ENCODE data around the gene ACE2. TPM values are rescaled to one million over a fixed set of nuclear protein-coding genes. Genes with fewer than 3 reads are reported as not detected.
A peak's percentile ranks its signal among the peaks of the same experiment; 100 is the strongest.

ACE2 gene
- total and polyA plus RNA-seq, 3 donors from 2014 or later = 78.9 to 119 (median 116) TPM

DNA sequence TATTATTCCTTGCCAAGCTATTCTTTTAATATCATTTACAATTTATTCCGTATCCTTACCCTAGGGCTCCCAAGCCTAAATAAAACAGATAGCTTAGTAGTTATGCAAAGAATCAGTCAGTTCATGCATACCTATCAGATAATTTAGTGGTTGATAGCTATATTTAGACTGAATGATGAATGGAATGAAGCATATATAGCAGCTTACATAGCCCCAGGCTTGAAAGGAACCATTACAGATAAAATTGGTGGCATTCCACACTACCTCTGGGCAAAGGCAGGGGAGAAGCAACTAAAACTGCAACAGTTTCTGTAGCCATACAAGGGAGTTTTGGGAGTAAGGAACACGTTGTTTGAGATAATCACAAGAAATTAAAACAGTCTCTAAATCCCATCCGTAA lies 2.7 kb downstream of the ACE2 start:
- no peaks in the 10 kb centered on the region for H3K9me3 ChIP-seq
- WGBS, 2 donors = 41 to 50% methylated on average over 3 of the region's 3 CpGs
- intact Hi-C loops (cut with DNase I; ENCODE audit: low total_unique reads) = no loop called here
- no peak for TF ChIP-seq CTCF (IDR thresholded peaks at IDR 0.05)
- TF ChIP-seq POLR2A (IDR thresholded peaks at IDR 0.05) = no peak
- H3K4me1 ChIP-seq = no peaks in the 10 kb centered on the region
- peak overlapping the region in 1 of 2 donors; percentile 36 for H3K27ac ChIP-seq
- H3K4me3 ChIP-seq = no peak overlapping the region
- no peaks in the 10 kb centered on the region for H3K27me3 ChIP-seq
- H3K36me3 ChIP-seq (ENCODE audit: low read depth, missing control alignments) = no peaks in the 10 kb centered on the region
- no peak for DNase-seq

GRCh38 chrX:15594371-15594770 lies 6.4 kb downstream of the ACE2 start:
- Histone ChIP-seq H3K27ac (no peak overlapping the region), H3K9me3 (no peaks in the 10 kb centered on the region), H3K4me3 (no peak overlapping the region), H3K36me3 (ENCODE audit: low read depth, missing control alignments) (no peaks in the 10 kb centered on the region), H3K4me1 (no peaks in the 10 kb centered on the region), H3K27me3 (no peaks in the 10 kb centered on the region)
- TF ChIP-seq CTCF (IDR thresholded peaks at IDR 0.05) (no peak), POLR2A (IDR thresholded peaks at IDR 0.05) (no peak)
- DNase-seq = no peak
- intact Hi-C loops (cut with DNase I; ENCODE audit: low total_unique reads) = no loop called here
- 50 to 57% methylated on average over 1 to 2 of the region's 2 CpGs for WGBS, 2 donors

GRCh38 chrX:15579778-15580747 lies 20.7 kb downstream of the ACE2 start:
- 61 to 72% methylated on average over 5 of the region's 5 CpGs for WGBS, 2 donors
- TF ChIP-seq CTCF (IDR thresholded peaks at IDR 0.05) = no peak
- no peak for TF ChIP-seq POLR2A (IDR thresholded peaks at IDR 0.05)
- intact Hi-C loops (cut with DNase I; ENCODE audit: low total_unique reads) = no loop called here
- Histone ChIP-seq H3K27me3 (no peaks in the 10 kb centered on the region), H3K27ac (no peak overlapping the region), H3K4me1 (no peaks in the 10 kb centered on the region), H3K9me3 (no peaks in the 10 kb centered on the region), H3K36me3 (ENCODE audit: low read depth, missing control alignments) (no peaks in the 10 kb centered on the region), H3K4me3 (no peak overlapping the region)
- DNase-seq = no peak

DNA sequence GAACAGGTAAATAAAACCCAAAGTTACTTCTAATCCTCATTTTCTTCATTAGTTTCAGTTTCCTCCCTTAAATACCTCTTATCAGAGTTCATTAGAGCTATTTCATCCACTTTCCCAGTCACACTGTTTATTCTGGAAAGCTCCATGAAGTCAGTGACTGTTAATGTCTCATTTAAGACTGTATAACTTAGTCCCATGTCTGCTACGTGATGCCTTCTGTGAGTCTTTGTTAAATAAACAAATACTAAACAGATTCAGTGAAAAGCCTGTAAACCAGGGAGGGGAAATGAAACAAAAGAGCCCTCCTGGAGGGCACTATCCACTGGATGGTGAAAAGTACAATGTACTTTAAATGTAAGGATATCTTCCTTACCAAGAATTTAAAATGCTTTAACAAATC lies 24.7 kb downstream of the ACE2 start:
- no peak overlapping the region for H3K27ac ChIP-seq
- H3K36me3 ChIP-seq (ENCODE audit: low read depth, missing control alignments) = no peaks in the 10 kb centered on the region
- DNase-seq = no peak
- no peaks in the 10 kb centered on the region for H3K4me1 ChIP-seq
- no peaks in the 10 kb centered on the region for H3K27me3 ChIP-seq
- intact Hi-C loops (cut with DNase I; ENCODE audit: low total_unique reads) = no loop called here
- H3K4me3 ChIP-seq = no peak overlapping the region
- TF ChIP-seq CTCF (IDR thresholded peaks at IDR 0.05) (no peak), POLR2A (IDR thresholded peaks at IDR 0.05) (no peak)
- WGBS, 2 donors = 56 to 69% methylated on average over 1 of the region's 1 CpG
- no peaks in the 10 kb centered on the region for H3K9me3 ChIP-seq
